22Rv1 (cell line): ENCODE measurements around the gene ANO7.

Experiments
- H3K27ac ChIP-seq: fragments of 450-650 bp; 2 replicates; pipeline ENCODE4 v1.5.1; 2017
- ZFX ChIP-seq: fragments of 450-650 bp; IDR thresholded peaks from 2 replicates; pipeline ENCODE4 v1.6.1; 2017; ENCODE audit warnings: antibody characterized with exemption, borderline replicate concordance
- TF ChIP-seq, protein P1 (sequence below): fragments of 450-650 bp; IDR thresholded peaks from 2 replicates; pipeline ENCODE4 v1.5.1; 2017; ENCODE audit warnings: mild to moderate bottlenecking

The ANO7 gene

DNA sequence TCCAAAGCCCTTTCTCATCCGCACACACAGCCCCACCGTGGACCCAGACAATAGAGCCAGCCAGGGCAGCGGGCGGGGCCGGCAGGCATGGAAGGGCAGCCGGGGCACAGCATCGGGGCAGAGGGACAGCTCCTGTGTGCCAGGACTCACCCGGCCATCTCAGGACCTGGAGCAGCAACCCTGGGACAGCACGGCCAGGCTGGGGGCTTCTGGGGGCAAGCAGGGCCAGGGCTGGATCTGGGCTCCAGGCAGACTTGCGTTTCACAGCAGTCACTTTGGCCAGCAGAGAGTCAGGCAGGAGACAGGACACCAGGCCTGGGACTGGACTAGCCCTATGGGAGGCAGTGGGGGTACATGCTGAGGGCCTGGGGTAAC is 15.5 kb downstream of the ANO7 start:
- no peak for TF ChIP-seq ZFX
- TF ChIP-seq, protein P1, sequence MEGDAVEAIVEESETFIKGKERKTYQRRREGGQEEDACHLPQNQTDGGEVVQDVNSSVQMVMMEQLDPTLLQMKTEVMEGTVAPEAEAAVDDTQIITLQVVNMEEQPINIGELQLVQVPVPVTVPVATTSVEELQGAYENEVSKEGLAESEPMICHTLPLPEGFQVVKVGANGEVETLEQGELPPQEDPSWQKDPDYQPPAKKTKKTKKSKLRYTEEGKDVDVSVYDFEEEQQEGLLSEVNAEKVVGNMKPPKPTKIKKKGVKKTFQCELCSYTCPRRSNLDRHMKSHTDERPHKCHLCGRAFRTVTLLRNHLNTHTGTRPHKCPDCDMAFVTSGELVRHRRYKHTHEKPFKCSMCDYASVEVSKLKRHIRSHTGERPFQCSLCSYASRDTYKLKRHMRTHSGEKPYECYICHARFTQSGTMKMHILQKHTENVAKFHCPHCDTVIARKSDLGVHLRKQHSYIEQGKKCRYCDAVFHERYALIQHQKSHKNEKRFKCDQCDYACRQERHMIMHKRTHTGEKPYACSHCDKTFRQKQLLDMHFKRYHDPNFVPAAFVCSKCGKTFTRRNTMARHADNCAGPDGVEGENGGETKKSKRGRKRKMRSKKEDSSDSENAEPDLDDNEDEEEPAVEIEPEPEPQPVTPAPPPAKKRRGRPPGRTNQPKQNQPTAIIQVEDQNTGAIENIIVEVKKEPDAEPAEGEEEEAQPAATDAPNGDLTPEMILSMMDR: no peak
- no peak overlapping the region for H3K27ac ChIP-seq

DNA sequence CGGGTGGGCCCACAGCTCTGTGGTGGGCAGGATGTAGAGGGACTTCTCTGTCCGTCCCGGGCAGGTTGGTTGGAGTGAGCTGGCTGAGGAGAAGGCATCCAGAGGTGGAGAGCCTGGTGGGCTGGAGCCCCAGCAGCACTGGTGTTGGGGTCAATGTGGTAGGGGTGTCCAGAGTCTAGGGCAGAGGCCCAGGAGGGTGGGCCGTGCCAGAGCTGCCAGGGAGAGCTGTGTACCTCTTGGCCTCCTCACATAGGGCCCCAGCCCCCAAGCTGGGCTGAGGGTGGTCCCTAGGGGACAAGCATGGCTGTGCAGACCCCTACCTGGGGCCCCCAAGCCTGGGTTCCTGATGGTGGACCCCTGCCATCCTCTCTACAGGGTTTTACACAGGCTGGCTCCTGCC is 16.0 kb downstream of the ANO7 start:
- TF ChIP-seq ZFX: no peak
- TF ChIP-seq, protein P1: no peak
- no peak overlapping the region for H3K27ac ChIP-seq

DNA sequence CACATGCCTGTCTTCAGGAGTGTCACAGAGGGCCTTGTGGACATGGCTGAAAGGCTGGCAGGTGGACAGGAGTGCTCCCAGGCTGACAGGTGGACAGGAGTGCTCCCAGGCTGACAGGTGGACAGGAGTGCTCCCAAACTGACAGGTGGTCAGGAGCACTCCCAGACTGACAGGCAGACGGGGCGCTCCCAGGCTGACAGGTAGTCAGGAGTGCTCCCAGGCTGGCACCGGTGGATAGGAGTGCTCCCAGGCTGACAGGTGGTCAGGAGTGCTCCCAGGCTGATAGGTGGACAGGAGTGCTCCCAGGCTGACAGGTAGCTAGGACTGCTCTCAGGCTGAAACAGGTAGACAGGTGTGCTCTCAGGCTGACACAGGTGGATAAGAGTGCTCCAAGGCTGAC is 16.6 kb downstream of the ANO7 start:
- TF ChIP-seq, protein P1: no peak
- no peak for TF ChIP-seq ZFX
- H3K27ac ChIP-seq: no peak overlapping the region

DNA sequence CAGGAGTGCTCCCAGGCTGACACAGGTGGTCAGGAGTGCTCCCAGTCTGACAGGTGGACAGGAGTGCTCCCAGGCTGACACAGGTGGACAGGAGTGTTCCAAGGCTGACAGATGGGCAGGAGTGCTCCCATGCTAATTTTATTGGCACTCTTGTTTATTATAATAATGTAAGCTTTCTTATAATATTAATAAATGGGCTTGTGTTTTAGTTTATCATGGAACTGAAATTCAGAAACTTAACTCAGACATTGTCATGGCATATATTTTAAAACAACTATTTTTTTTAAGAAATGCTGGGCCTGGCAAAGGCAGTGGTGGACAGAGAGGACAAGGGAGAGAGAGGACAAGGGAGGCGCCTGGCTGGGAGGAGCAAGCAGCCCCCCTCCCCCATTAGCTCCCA is 18.7 kb downstream of the ANO7 start:
- H3K27ac ChIP-seq: no peak overlapping the region
- TF ChIP-seq, protein P1: no peak
- TF ChIP-seq ZFX: no peak

DNA sequence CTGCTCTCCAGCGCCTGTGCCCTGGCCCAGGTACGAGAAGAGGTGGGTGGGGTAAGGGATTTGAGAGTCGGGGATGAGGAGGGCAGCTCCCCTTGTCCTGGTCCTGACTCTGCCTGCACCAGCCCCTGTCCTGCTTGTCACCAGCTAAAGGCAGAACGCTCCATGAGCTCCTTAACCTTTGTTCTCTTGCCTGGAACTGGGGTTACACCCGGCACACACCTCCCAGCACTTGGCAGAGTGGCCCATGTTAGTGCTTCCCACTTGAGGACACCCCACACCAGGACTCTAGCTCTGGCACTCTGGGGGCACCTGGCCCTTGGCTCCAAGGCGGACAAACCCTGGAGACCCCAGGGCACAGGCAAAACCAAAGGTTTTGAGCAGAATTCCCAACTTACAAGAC is 19.2 kb downstream of the ANO7 start:
- TF ChIP-seq, protein P1: no peak
- no peak for TF ChIP-seq ZFX
- no peak overlapping the region for H3K27ac ChIP-seq

DNA sequence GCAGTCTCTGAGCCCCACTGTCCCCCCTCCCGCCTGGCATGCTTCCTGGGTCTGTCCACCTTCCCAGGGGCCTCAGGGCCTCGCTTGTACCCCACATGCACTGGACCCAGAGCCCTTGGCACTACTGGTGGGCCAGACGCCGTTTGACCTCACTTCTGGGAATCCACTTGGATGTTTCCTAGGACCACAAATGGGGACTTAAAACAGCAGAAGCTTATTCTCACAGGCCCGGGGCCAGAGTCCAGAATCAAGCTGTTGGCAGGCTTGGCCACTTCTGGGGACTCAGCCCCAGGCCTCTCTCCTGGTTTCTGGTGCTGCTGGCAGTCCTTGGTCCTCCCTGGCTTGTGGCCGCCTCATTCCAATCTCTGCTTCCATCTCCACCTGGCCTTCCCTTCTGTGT is 19.6 kb downstream of the ANO7 start:
- TF ChIP-seq, protein P1: no peak
- no peak for TF ChIP-seq ZFX

DNA sequence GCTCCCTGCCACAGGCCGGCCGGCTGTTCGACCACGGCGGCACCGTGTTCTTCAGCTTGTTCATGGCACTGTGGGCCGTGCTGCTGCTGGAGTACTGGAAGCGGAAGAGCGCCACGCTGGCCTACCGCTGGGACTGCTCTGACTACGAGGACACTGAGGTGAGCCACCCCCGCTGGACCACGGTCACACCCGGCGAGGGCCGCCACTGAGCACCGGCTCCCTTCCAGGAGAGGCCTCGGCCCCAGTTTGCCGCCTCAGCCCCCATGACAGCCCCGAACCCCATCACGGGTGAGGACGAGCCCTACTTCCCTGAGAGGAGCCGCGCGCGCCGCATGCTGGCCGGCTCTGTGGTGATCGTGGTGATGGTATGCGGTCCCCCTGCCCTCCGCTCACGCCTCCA is 20.8 kb downstream of the ANO7 start:
- TF ChIP-seq ZFX: no peak
- TF ChIP-seq, protein P1: peak; percentile 52
- H3K27ac ChIP-seq: no peak overlapping the region

More for the DNA sequence above, 19.6 kb downstream of the ANO7 start:
- no peak overlapping the region for H3K27ac ChIP-seq
